AG08396 (cell line): Measurements from ENCODE around the gene LINGO4.
A peak's percentile ranks its signal among the peaks of the same experiment; 100 is the strongest.
"Not testable (repeated sequence)": the region's sequence is repeated elsewhere in the genome, so short reads cannot be mapped to it uniquely, and the experiment has no call there.

Experiments used
- DNase-seq: peaks from one replicate; pipeline ENCODE4 v3.0.0; 2012; ENCODE audit warnings: low spot score, mixed read lengths

LINGO4 gene

DNA sequence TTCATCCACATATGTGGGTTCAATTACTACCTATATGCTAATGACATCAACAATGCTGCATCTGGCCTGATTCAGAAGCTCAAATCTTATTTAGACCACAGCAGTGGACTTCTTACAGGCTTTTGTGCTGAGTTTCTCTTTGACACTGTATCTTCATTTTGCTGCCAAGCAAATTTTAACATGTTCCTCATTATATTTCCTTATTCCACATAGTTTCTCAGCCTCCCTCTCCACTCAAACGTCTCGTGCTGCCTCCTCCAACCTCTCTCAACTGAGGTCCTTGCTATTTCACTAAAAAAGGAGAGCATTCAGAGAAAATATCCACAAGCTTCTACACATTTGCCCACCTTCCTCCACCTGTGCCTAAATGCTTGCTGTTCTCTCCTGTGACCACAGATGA, 21.4 kb downstream of the LINGO4 start:
- no peak for DNase-seq

DNA sequence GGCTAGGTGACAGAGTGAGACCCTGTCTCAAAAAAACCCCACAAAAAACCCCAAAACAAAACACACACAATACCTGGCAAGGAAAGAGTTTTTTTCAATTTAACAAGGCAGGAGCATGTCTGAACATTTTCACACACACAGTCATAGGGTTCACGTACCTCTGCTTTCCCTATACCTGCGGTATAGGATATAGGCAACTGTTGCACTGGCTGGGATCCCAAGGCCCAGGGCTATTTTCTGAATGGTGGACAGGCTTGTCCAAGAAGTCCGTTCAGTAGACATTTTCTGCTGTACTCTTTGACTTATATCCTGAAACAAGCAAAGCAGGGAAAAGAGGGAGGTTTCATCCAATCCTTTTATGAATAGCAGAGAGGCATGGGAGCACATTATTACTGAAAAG, 22.5 kb downstream of the LINGO4 start:
- no peak for DNase-seq

DNA sequence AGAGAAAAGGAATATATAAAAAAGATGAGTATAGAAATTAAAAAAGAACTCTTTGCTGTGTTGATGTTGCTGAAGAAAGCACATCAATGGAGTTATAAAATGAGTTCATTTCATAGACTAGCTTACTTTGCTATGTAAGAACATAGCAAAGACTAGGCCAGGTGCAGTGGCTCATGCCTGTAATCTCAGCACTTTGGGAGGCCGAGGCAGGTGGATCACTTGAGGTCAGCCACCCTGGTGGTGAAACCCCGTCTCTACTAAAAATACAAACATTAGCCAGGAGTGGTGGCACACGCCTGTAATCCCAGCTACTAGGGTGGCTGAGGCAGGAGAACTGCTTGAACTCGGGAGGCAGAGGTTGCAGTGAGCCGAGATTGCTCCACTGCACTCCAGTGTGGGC, 23.2 kb downstream of the LINGO4 start:
- DNase-seq, result not testable (repeated sequence)

DNA sequence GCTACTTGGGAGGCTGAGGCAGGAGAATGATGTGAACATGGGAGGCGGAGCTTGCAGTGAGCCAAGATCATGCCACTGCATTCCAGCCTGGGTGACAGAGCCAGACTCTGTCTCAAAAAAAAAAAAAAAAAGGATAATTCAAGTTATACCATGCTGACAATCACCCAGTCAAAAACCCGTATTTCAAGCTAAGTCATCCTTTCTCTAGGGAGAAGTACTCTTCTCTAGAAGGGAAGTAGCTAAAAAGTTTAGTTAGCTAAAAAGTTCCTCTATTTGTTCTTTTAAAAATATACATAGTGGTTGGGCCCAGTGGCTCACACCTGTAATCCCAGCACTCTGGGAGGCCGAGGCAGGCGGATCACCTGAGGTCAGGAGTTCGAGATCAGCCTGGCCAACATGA, 24.5 kb downstream of the LINGO4 start:
- not testable (repeated sequence) for DNase-seq

DNA sequence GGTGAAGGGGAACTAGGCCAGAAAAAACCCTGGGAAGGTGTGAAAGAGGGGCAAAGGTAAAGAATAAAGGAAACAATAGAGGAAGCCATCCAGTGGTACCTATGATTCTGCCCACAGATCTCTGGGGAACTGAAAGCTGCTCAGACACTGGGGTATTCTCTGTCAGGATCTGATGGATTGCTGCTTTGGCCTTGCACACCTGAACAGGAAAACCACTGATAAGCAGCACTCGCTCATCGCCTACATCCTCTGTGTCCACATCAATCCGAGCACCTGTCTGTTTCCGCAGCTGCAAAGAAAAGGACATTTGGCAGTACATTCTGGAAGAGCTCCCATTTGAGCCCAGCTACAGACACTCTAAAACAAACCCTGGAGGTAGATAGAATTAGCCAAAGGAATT, 25.4 kb downstream of the LINGO4 start:
- DNase-seq, result no peak

DNA sequence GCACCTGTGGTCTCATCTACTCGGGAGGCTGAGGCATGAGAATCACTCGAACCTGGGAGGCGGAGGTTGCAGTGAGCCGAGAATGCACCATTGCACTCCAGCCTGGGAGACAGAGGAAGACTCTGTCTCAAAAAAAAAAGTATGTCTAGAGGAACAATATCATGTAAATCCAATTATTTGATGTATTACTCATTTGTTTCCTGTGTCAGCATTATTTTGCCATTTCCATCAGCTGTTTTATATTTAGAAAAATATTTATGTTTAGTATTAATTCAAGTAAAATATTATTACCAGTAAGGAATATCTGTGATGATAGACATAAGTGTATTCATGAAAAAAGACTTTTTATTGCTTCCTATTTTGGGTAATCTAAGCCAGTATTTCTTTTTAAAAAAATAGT, 27.9 kb downstream of the LINGO4 start:
- no peak for DNase-seq

DNA sequence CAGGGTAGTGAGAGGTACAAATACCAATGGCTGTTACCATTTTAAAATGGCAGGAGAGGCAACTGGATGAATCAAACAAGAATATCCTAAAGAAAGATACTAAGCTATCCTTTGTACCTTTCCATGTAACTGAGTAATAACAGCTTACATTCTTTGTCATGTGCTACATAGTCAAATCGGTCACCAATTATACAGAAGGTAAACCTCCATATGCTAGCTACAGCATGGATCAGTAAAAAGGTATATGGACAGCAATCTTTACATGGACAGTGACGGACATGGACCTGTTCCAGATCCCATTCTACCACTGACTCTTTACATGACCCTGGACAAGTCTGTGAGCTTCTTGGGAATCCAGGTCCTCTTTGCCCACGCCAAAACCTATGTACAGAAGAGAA, 28.6 kb downstream of the LINGO4 start:
- no peak for DNase-seq

DNA sequence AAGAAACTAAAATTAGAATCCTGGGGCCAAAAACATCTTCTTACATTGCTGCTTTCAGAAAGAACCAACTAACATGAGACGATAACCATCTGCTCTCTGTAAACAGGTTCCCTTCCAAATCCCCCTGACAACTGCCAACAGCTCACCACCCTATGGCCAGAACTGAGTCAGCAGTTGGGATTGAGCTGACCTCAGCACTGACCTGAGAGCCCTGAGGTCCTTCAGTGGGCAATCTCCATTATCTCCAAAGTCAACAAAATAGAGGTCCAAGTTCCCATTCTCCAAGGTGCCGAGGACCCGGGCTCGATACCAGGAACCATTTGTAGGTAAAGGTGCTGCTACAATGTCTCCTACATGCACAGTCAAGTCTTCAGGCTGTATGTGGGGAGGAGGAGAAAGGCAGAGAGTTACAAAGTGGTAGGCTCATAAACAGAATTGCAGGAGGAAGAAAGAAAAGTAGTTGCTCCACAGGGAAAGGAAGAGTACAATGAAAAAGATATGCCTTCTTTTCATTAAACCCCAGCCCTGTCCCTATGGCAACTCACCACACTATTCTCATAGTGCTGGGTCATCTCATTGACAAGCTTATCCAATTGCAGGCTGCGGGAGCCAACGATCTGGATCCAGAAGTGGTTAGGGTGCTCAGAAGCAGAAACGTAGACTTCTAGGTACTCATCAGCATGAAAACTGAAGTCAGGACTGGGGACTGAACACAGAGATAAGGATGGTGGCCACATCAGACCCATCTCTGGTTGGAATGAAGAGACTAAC, 29.1 kb downstream of the LINGO4 start:
- no peak for DNase-seq

DNA sequence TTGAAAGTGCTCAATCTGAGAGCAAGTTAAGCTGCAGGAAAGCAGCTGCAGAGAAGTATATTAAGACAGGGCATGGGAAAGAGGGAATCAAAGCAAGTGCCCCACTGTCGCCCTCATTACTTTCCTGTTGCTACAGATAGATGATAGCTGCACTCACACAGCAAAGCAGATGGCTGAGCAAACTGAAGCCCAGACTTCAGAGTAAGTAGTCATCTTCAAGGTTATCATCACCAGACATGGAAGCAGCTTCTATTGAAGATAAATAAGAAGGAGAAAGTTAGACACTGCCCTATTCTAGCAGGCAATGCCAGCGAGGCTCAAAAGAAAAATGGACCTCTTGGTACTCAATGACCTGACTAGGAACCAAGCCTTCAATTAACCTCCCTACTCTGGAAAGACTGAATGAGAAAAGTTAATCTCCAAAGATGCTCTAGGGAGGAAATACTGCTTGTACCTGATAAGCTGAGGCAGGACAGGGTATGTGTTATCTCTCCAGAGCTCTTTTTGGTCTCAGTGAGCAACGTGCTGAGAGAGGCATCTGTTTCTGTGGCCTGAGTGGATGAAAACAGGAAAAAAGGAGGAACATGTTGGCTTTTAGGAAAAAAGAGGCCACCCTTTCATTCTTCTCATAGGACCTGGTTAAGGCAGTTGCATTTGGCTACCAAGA, 30.8 kb downstream of the LINGO4 start:
- no peak for DNase-seq

DNA sequence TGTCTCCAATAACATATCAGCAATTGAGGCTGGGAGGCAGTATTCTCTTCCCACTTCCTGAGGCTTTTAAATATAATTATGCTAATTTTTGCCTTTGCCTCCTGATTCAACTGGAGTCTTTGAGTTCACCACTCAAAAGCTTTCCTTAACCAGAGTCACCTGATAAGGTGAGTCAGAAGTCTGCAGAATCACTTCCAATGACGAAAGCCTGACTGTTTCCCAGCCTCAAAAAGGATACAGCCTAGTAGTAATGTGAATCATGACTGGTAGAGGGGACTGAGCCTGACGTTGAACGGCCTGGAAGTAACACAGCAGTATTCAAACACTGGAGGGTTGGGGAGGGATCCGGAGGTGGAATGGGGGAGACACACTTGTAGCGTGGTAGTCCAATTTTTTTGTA, 31.5 kb downstream of the LINGO4 start:
- peak; percentile 29 for DNase-seq

DNA sequence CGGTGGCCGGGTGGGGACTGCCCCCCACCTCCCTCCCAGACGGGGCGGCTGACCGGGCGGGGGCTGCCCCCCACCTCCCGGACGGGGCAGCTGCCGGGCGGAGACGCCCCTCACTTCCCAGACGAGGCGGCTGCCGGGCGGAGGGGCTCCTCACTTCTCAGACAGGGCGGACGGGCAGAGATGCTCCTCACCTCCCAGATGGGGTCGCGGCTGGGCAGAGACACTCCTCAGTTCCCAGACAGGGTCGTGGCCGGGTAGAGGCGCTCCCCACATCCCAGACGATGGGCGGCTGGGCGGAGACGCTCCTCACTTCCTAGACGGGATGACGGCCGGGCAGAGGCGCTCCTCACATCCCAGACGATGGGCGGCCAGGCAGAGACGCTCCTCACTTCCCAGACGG, 35.9 kb downstream of the LINGO4 start:
- not testable (repeated sequence) for DNase-seq

DNA sequence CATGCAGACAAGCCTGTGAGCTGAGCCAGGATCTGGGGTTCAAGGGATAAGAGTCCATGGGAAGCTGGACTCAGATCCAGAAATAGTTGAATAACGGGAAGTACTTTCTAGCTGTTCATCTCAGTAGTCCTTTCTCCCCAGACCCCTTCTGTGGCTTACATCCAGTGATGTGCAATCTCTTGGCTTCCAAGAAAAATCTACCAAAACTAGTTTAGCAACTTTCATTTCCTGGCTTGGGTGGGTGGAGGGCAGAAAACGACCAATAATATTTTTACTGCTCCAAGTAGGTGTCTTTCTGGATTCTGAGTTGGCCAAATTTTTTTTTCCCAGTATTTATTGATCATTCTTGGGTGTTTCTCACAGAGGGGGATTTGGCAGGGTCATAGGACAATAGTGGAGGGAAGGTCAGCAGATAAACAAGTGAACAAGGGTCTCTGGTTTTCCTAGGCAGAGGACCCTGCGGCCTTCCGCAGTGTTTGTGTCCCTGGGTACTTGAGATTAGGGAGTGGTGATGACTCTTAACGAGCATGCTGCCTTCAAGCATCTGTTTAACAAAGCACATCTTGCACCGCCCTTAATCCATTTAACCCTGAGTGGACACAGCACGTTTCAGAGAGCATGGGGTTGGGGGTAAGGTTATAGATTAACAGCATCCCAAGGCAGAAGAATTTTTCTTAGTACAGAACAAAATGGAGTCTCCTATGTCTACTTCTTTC, 36.7 kb downstream of the LINGO4 start:
- not testable (repeated sequence) for DNase-seq

DNA sequence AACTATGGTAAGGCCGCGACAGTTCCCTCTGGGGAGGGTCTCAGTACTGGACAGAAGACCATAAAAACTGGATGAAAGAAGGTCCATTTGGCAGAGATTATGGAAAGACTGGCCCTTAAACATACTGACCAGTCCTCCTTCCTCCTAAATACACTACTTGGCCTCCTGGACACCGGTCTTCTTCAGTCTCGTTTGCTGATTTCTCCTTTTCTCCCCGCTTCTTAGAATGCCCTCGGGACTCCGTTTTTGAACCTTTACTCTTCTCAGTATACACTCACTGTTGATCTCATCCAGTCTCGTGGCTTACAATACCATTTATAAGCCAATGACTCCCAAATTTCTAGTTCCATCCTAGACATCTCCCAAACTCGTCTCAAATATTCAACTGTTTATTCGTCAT, 41.2 kb downstream of the LINGO4 start:
- DNase-seq, result peak; percentile 28

DNA sequence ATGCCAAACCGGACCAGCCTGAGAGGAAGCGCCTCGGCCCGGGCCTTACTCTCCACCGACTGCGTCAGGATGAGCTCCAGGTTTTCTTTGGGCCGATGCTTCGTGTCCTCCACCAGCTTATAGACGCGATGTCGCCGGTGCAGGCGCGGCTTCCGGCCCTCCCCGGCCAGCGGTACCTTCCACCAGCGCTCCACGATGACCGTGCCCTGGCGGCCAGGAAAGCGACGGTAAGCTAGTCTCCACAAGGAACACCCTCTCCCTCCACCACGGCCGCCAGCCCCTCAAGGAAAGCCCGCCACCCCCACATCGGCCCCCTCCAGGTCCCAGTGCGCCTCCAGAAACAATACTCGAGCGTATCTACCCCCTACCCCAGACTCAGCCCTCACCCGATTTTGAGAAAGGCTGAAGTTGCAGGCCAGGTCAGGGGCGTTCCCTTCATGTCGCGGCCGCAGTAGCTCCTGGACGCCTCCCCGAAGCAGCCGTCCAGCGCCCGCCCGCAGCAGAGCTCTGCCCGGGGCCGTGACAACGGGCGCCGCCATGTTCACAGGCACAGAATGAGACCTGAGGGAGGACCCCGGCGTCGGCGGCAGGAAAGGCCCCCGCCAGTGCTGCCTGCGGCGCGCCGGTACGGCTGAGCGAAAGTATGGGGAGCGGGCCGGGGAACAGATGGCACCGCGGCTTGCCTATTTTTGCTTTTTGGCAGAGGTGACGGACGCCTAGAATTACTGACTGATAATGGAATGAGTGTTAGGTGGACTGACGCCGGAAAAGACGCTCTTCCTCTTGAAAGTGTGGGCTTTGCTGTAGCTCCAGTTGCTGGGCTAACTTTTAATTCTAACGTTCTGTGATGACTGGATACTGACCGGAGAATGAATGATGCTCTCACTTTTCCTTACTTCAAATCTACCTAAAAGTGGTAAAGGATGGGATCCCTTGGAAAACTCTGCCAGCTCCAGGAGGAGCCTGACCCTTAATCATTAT, 42.0 kb downstream of the LINGO4 start, which contains the start of gene MRPL9:
Gene MRPL9 (minus strand): TSS at position 556 of the 981 bp plus-strand sequence. CDS start 17 bp downstream, at position 539.
- peak; percentile 96 for DNase-seq

DNA sequence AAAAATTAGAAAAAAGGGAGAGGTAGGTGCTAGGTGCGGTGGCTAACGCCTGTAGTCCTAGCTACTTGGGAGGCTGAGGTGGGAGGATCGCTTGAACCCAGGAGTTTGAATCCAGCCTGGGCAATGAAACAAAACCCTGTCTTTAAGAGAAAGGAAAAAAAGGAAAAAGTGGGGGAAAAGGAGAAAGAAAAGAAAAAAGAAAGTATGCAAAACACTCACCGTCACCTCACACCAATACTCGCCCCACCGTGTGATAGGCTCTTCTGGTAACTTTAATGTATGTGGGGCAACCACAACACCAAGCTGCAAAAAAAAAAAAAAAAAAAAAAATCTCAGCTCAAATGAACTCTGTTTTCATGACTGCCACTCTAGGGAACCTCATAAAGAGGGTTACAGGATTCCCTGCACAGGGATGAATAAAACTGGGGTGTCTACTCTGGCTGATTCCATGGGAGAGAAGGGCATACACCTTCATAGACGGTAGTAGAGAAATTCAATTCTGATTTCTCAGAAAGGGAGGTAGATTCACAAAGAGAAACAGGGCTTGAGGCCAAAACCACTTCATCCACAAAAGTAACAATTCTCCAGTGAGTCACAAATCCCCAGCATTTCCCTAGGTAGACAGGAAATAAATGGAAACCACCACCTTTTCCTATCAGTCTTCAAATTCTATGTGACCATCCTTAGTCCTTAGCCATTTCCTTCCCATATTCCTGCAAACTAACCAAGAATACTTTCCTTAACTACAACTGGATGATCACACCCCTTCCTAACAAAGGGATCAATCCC, 44.4 kb downstream of the LINGO4 start:
- no peak for DNase-seq

DNA sequence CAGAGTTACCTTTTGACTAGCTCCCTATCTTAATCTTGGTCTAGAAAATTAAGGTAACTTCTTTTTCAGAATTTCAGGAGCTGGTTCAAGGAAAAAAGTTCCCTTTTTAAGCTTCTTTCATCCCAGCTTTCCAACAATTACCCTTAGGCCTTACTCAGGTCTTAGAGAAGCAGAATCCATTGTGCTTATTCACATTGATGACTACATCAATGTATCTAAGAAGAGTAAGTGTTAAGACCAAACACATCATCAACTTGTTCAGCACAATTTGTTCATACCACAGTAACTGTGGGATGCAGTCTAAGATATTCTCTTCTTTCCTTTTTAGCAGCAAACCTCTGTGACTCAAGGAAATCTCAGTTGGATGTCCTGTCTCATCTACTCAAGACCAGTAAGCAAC, 46.0 kb downstream of the LINGO4 start:
- DNase-seq, result no peak

DNA sequence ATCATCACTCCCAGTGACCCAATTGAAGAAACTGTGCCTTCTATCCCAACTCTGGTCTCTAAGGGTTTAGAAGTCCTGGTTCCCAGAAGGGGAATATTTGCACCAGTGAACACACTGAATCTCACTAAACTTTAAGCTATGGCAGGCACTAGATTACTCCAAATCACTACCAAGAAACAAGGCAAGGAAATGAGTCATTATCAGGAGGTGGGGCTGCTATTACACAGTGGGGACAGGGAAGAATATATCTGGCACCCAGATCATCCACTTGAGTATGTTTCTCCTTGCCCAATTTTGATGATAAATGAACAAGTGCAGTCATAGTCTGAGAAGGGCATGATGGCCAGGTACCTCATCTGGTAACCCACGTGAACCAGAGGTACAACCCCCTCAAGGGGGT, 48.9 kb downstream of the LINGO4 start:
- DNase-seq, result peak; percentile 48
